HG03432 (cell line): ENCODE data around the gene RANBP2.
"Not testable (repeated sequence)": the region's sequence is repeated elsewhere in the genome, so short reads cannot be mapped to it uniquely, and the experiment has no call there.

Experiments used
- ATAC-seq: cut with Tn5 transposase; IDR thresholded peaks from one replicate; pipeline ENCODE4 v1.9.1; 2021; ENCODE audit warnings: mild to moderate bottlenecking, moderate library complexity; ENCODE audit not compliant: unreplicated experiment

Gene RANBP2

DNA sequence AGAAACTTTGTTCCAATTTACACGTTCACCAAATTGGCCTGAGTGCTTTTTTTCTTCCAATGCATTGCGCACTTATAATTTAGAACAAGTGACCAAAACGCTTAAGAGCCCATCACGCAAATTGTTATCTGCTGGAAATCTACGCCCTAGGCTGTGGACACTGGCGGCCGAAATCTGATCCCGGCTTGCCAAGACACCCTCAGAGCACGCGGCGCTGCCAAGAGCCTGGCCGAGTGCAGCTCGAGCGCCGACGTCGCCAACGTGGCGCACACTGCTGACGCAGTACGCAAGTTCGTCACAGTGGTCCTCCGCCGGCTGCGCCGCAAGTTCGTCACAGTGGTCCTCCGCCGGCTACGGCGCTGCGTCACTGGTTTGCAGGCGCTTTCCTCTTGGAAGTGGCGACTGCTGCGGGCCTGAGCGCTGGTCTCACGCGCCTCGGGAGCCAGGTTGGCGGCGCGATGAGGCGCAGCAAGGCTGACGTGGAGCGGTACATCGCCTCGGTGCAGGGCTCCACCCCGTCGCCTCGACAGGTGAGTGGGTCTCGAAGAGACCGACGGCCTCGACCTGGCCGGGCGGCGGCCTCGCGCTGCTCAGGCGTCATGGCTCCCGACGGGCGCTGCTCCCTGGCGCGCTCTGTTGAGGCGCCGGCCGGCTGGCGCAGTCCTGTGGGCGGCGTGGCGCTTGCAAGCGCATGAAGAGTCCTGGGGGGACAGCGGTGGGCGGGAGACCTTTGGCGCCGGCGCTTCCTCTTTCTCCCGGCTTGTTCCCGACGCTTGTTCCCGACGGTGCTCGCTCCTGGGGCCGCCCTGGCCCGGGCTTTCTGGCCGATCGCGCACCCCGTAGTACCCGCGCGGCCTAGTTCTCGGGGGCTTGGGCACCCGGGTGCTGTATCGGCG, at the start of gene RANBP2:
Gene RANBP2, plus strand, starts transcription at position 334 of the 896 bp plus-strand sequence. Its CDS starts 125 bp downstream, at position 459.
- ATAC-seq, result peak; percentile 99

DNA sequence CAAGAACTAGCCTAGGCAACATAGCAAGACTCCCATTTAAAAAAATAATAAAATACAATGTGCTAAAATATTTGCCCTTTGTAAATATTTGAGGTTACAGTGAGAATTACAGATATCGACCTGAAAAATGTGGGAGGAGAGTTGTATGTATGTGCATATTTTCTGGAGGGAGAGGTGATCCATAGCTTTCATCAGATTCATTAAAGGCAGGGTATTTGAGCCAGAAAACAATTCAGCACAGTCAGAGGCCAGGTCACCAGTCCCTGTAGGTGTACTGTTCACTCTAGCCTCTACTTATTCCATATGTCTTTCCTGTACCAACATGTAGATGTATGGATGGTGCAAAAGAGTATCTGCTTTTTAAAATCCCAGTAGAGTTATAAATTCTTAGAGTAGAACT, 49.0 kb upstream of the RANBP2 start:
- ATAC-seq, result not testable (repeated sequence)

DNA sequence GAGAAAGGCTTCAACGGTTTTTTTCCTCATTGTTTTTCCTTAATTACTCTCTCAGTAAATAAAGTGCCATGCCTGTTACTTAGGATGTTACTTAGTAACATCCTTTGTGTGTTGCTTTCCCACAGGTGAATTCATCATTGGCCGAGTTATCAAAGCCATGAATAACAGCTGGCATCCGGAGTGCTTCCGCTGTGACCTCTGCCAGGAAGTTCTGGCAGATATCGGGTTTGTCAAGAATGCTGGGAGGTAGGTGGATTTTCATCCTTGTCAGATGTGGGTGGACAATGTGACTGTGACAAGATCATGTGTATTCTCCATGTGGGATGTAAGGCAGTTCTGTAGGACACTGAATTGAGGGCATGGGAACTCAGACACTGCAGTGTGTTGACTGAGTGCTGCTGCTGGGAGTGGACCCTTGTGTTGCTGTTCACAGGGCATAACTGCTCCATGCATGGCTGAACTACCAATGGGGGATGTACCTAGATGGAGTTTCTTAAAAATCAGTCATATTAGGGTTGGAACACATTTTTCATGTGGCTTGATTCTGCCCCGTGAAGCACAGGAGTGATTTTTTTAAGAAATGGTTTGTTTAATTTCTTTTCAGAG, 47.0 kb upstream of the RANBP2 start:
- not testable (repeated sequence) for ATAC-seq

DNA sequence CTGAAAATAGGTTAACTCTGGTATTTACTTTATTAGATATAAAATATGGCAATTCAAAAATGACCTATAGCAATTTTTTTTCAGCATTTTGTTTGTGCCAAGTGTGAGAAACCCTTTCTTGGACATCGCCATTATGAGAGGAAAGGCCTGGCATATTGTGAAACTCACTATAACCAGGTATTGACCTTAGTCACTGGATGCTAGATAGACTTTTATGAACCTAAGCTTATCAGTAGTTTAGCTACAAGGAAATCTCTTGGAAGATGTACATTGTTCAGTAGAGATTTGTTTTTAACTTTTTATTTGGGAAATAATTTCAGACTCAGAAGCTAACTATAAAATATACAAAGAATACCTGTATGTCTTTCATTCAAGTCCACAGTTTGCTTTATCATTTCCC, 42.8 kb upstream of the RANBP2 start:
- not testable (repeated sequence) for ATAC-seq

DNA sequence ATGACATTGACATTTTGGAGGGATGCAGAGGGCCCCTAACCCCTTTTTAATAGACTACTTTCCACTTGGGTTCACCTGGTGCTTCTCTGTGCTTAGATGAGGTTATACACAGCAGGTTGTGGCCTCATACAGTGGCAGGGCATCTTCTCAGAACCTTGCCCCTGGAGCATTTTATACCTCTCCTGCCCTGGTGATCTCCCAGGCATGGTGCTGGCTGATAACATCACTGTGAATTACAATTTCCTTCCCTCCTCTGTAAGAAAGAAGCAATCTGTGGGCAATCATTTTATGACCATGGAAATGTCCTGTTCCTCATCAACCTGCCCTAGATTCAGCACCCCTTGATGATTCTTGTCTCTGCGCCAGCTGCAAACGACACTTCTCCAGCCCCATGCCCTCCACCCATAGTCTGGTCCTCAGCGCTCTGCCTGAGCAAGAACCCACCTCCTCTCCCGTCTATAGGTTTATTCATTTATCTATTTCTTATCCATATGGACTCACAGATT, 42.0 kb upstream of the RANBP2 start:
- ATAC-seq, result not testable (repeated sequence)

DNA sequence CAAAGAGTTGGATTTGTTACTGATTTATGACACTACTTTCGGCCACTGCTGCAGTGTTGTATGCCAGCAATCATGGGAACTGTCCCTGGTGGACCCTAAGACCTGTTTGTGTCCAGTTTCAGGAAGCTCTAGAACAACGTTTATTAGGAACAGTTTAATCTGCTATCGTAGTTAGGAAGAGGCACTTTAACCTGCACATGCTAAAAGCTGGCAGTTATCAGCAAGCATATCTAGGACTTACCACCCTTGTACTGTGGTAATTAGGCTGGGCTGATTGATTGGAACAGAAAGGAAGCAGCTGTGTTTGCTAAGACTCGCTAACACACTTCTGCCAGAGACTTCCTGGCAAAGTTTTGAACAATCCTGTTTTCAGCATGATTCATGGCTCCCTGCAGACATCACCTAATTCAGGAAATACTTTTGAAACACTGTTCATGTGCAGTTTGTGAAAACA, 41.1 kb upstream of the RANBP2 start:
- ATAC-seq, result not testable (repeated sequence)

DNA sequence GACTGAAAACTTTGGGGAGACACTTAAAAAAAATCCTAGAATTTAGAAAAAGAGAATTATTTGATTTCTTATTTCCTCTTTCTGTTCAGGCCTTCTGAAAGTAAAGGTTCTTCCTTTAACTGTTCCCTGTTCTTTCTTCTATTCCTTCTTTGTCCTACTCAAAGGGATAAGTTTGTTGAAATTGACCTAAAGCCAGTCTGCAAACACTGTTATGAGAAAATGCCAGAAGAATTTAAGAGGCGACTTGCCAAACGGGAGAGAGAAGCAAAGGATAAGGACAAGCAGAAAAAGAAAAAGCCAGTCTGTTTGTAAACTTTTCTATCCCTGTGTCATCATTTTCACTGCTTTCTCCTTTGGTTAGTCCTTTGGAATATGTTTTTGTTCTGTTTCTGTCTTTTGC, 38.5 kb upstream of the RANBP2 start:
- not testable (repeated sequence) for ATAC-seq

DNA sequence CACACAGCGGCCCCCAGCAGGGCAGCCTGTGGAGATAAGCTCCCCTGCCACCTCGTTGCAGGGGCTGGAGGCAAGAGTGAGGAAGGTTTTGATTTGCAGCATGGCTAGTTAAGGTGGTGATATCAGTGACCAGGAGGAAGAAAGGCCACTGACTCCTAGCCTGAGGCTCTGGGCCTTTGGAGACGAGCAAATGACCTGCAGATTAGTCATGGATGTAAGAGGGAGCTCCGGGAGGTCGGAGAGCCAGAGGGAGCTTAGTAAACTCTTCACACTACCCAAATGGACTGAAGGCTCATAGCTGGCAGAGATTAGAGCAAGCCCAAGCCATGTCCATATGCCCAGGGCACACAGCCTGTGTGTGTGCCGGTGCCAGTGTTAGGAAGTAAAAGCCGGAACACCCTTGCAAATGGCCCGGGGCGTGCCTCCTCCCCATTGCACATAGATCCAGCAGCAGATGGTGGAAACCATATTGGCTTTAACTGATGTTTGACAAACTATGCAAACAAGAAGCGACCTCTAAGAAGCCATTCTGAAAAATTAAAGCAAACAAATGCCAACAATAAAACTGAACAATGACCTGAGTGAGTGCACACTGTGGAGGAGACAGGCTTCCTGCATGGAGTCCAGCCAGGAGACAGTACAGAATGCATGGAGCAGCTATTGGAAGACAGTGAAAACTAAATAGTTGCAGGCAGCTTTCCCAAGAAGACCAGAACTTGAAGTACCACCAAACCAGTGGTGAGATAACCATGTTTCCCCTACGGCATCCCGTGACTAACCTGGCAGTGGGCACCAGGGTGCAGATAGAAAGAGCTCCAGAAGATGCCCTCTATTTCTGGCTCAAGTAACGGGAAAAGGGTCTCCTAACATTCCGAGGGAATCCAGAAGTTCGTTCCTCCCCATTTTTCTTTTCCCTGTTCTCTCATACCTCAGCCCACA, 30.2 kb upstream of the RANBP2 start:
- not testable (repeated sequence) for ATAC-seq

DNA sequence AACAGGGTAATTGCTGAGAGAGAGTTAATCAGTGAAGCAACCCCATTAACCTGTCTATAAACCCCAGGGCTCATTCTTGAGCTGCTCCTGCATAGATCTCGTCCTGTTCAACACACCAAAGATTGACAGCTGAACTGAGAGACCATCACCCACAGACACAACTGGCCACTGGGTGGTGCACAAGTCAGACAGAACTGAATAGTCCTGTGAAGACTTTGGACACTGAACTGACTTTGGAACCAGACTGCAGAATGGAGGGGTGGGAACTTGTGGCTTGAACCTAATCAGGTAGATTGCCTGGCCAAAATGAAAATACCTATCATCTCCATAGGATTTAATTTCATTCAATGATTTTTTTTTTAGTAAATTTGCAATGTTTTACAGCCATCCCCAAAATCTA, 29.3 kb upstream of the RANBP2 start:
- ATAC-seq, result peak; percentile 84

DNA sequence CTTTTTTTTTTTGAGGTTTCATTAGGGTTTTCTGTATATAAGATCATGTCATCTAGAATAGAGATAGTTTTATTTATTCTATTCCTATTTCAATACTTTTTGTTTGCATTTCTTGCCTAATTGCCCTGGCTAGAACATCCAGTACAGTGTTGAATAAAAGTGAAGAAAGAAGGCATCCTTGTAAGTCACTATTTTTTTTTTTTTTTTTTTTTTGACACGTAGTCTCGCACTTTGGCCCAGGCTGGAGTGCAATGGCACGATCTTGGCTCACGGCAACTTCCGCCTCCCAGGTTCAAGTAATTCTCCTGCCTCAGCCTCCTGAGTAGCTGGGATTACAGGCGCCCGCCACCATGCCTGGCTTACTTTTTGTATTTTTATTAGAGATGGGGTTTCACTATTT, 27.8 kb upstream of the RANBP2 start:
- ATAC-seq, result no peak

DNA sequence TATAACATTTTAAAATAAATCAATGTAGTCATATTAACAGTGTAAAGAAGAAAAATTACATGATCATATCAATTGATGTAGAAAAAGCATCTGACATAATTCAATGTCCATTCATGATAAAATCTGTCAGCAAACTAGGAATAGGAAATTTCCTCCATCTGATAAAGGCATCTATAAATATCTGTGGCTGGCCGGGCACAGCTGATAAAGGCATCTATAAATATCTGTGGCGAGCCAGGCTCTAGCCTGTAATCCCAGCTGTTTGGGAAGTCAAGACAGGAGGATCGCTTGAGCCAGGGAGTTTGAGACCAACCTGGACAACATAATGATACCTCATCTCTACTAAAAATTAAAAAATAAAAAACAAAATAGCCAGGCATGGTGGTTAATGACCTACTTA, 18.1 kb upstream of the RANBP2 start:
- no peak for ATAC-seq

DNA sequence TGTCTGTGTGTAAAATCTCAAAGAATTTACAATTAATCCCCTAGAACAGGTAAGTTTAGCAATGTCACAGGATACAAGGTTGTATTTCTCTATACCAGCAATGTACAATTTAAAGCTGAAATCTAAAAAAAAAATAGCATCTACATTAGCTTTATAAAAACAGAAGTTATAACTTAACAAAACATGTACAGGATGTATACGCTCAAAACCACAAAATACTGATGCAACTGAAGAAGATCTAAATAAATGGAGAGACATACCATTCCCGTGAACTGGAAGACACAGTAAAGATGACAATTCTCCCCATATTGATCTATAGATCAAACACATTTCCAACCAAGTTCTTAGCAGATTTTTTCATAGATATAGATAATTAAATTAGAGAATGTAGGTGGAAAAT, 17.5 kb upstream of the RANBP2 start:
- no peak for ATAC-seq

DNA sequence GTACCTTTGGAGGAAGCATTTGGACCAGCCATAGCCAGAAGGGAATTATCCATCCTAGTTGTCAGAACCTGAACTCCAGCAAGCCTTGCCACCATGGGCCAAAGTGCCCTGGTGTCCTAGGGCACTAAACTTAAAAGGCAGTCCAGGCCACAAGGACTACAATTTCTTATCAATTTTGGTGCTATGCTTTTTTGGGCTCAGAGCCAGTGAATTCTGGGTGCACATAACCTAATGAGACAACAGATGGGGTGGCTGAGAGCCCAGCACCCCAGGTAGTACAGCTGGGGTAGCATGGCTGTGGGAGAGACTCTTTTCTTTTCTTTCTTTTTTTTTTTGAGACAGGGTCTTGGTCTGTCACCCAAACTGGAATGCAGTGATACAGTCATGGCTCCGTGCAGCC, 14.4 kb upstream of the RANBP2 start:
- no peak for ATAC-seq

DNA sequence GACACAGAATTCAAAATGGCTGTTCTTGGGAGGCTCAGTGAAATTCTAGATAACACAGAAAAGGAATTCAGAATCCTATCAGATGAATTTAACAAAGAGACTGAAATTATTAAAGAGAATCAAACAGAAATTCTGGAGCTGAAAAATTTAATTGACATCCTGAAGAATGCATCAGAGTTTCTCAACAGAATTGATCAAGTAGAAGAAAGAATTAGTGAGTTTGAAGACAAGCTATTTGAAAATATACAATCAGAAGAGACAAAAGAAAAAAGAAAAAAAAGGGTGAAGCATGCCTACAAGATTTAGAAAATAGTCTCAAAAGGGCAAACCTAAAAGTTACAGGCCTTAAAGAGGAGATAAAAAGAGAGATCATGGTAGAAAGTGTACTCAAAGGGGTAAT, 12.0 kb upstream of the RANBP2 start:
- ATAC-seq, result no peak

DNA sequence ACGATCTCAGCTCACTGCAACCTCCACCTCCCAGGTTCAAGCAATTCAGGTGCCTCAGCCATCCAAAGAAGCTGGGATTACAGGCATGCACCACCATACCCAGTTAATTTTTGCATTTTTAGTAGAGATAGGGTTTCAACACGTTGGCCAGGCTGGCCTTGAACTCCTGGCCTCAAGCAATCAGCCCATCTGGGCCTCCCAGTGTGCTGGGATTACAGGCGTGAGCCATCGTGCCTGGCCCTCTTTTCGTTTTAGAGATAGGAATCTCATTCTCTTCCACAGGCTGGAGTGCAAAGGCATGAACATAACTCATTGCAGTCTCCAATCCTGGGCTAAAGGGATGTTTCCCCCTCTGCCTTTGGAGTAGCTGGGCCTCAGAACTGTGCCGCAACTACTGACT, 2.3 kb upstream of the RANBP2 start:
- not testable (repeated sequence) for ATAC-seq

DNA sequence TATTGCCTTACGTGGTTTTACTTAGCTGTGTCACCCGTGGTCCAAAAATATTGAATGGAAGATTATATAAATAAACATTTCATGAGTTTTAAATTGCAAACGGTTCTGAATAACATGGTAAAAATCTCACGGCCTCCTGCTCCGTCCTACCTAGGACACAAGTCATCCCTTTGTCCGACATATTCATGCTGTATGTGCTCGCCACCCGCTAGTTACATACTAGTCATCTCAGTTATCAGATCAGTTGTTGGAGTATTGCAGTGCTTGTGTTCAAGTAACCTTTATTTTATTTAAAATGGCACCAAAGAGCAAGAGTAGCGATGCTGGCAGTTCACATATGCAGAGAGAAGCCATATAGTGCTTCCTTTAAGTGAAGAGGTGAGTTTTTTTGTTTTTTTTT, 6.8 kb downstream of the RANBP2 start:
- ATAC-seq, result not testable (repeated sequence)

DNA sequence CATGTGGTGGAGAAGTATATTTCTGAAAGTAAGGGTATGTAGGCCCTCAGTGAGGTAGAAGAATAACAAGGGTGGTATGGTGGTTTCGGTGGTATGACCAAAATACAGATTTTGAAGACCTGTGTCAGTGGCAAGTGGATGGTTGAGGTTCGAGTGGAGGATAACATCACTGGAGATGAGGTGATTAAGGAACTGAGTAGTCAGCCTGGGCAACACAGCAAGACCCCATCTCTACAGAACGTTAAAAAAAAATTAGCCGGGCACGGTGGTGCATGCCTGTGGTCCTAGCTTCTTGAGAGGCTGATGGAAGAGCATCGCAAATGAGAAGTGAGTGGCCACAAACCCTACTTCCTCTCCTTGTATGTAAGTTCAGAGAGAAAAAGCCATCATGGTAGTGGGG, 15.4 kb downstream of the RANBP2 start:
- ATAC-seq, result not testable (repeated sequence)

DNA sequence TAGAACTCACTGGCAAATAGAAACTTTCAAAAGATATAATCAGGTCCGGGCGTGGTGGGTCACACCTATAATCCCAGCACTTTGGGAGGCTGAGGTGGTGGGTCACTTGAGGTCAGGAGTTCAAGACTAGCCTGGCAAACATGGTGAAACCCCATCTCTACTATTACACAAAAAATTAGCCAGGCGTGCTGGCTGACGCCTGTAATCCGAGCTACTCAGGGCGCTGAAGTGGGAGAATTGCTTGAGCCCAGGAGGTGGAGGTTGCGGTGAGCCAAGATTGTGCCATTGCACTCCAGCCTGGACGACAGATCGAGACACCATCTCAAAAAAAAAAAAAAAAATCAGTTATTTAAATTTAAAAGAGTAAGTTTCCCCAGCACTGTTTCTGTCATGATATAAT, 38.7 kb downstream of the RANBP2 start:
- ATAC-seq, result not testable (repeated sequence)

DNA sequence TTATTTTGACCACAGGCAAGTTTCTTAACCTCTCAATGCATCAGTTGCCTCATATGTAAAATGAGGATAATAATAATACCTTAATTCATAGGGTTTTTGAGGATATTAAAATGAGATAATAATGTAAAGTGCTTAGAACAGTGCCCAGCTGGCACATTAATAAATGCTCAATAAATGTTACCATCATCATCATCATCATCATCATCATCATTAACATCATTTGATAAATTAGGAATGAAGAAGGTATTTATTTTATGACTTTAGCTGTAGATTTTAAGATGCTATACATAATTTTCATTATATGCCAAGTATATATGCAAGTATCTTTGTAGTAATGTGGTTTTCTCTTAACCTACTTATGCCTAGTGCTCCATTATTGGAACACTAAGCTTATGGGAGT, 43.3 kb downstream of the RANBP2 start:
- not testable (repeated sequence) for ATAC-seq

DNA sequence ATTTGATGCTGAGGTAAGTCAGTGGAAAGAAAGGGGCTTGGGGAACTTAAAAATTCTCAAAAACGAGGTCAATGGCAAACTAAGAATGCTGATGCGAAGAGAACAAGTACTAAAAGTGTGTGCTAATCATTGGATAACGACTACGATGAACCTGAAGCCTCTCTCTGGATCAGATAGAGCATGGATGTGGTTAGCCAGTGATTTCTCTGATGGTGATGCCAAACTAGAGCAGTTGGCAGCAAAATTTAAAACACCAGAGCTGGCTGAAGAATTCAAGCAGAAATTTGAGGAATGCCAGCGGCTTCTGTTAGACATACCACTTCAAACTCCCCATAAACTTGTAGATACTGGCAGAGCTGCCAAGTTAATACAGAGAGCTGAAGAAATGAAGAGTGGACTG, 47.4 kb downstream of the RANBP2 start:
- not testable (repeated sequence) for ATAC-seq

DNA sequence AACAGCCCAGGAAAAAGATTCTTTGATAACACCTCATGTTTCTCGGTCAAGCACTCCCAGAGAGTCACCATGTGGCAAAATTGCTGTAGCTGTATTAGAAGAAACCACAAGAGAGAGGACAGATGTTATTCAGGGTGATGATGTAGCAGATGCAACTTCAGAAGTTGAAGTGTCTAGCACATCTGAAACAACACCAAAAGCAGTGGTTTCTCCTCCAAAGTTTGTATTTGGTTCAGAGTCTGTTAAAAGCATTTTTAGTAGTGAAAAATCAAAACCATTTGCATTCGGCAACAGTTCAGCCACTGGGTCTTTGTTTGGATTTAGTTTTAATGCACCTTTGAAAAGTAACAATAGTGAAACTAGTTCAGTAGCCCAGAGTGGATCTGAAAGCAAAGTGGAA, 48.6 kb downstream of the RANBP2 start:
- not testable (repeated sequence) for ATAC-seq
